Ishikawa (cell line): ENCODE data around the gene LCP2.

Experiments
- CREB1 ChIP-seq: IDR thresholded peaks from 2 replicates; pipeline ENCODE4 v1.6.1; 2012; ENCODE audit warnings: low read depth
- EP300 ChIP-seq: IDR thresholded peaks from 2 replicates; pipeline ENCODE4 v1.6.1; 2012; ENCODE audit warnings: borderline replicate concordance
- TAF1 ChIP-seq: IDR thresholded peaks from 2 replicates; pipeline ENCODE4 v1.6.1; 2012; ENCODE audit warnings: low read depth, mild to moderate bottlenecking
- TCF12 ChIP-seq: IDR thresholded peaks from 2 replicates; pipeline ENCODE4 v1.6.1; 2012; ENCODE audit warnings: low read depth
- TEAD4 ChIP-seq: IDR thresholded peaks from 2 replicates; pipeline ENCODE4 v1.6.1; 2012
- ZBTB7A ChIP-seq: IDR thresholded peaks from 2 replicates; pipeline ENCODE4 v1.6.1; 2012; ENCODE audit warnings: low read depth
- TF ChIP-seq, protein P1 (sequence below): IDR thresholded peaks from 2 replicates; pipeline ENCODE4 v1.6.1; 2012
- TF ChIP-seq, protein P2 (sequence below): IDR thresholded peaks from 2 replicates; pipeline ENCODE4 v1.6.1; 2012
- TF ChIP-seq, protein P3 (sequence below): IDR thresholded peaks from 2 replicates; pipeline ENCODE4 v1.6.1; 2012; ENCODE audit warnings: low read depth, mild to moderate bottlenecking

DNA sequence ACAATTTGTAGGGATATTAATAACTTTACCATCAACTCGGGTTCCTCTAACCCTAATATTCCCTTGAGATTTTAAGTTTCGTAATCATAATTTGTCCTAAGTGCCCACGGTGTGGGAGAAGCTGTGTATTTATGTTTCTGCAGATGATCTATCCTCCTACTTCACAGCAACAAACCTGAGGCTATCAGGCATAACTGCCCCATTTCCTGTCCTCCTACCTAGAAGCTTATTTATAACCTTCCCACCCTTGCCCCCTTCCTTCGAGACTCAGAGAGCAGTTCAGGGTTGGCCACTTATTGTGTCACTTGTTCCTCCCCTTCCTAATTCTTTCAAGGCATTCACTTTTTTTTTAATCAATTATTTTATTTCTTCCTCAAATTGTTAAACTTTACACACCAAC, 29.6 kb upstream of the LCP2 start:
- TF ChIP-seq TCF12 (no peak), EP300 (no peak), TAF1 (no peak), CREB1 (no peak), TEAD4 (no peak), ZBTB7A (no peak)
- TF ChIP-seq, protein P1, sequence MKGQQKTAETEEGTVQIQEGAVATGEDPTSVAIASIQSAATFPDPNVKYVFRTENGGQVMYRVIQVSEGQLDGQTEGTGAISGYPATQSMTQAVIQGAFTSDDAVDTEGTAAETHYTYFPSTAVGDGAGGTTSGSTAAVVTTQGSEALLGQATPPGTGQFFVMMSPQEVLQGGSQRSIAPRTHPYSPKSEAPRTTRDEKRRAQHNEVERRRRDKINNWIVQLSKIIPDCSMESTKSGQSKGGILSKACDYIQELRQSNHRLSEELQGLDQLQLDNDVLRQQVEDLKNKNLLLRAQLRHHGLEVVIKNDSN, result no peak
- TF ChIP-seq, protein P2, sequence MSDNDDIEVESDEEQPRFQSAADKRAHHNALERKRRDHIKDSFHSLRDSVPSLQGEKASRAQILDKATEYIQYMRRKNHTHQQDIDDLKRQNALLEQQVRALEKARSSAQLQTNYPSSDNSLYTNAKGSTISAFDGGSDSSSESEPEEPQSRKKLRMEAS, result no peak
- TF ChIP-seq, protein P3, sequence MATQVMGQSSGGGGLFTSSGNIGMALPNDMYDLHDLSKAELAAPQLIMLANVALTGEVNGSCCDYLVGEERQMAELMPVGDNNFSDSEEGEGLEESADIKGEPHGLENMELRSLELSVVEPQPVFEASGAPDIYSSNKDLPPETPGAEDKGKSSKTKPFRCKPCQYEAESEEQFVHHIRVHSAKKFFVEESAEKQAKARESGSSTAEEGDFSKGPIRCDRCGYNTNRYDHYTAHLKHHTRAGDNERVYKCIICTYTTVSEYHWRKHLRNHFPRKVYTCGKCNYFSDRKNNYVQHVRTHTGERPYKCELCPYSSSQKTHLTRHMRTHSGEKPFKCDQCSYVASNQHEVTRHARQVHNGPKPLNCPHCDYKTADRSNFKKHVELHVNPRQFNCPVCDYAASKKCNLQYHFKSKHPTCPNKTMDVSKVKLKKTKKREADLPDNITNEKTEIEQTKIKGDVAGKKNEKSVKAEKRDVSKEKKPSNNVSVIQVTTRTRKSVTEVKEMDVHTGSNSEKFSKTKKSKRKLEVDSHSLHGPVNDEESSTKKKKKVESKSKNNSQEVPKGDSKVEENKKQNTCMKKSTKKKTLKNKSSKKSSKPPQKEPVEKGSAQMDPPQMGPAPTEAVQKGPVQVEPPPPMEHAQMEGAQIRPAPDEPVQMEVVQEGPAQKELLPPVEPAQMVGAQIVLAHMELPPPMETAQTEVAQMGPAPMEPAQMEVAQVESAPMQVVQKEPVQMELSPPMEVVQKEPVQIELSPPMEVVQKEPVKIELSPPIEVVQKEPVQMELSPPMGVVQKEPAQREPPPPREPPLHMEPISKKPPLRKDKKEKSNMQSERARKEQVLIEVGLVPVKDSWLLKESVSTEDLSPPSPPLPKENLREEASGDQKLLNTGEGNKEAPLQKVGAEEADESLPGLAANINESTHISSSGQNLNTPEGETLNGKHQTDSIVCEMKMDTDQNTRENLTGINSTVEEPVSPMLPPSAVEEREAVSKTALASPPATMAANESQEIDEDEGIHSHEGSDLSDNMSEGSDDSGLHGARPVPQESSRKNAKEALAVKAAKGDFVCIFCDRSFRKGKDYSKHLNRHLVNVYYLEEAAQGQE, result no peak
